GM08714 (cell line): Measurements from ENCODE around the gene LGR4.

Experiments
- H3K4me3 ChIP-seq: fragments of 200-500 bp; sonication (Bioruptor generic); 2 replicates; pipeline ENCODE4 v1.5.1; 2014; ENCODE audit warnings: mild to moderate bottlenecking, low read length, inconsistent platforms
- ZNF274 ChIP-seq: IDR thresholded peaks from 2 replicates; pipeline ENCODE4 v1.6.1; 2012; ENCODE audit warnings: mild to moderate bottlenecking, low read depth, low read length

Gene LGR4

DNA sequence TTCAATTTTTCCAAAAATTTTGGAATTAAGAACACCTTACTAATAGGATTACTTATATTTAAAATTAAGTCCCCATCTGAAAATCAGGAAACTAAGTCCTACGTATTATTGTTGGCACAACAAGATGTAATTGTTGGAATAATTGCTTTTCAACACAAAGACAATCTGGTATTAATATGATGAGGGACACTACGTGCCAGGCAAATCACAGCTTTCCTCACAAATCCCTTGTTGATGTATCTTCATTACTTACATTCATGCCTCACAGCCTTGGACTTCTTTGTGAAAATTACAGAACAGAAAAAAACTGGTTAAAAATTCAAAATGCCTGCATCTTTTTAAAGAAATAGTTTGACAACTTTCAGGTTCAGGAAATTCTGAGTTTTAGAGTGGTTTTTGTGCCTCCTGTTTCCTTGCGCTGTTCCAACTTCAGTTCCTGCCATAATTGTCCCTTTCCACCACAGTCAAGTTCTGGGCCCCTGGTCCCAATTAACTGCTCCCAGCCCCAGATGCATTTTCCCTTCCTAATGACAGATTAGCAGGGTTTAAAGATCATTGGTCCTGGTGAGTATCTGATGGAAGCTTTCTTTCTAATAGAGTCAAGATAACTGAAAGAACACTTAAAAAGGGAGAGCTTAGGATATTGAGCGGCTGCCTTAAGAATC, 86.3 kb downstream of the LGR4 start:
- no peak for TF ChIP-seq ZNF274
- no peak overlapping the region for H3K4me3 ChIP-seq

DNA sequence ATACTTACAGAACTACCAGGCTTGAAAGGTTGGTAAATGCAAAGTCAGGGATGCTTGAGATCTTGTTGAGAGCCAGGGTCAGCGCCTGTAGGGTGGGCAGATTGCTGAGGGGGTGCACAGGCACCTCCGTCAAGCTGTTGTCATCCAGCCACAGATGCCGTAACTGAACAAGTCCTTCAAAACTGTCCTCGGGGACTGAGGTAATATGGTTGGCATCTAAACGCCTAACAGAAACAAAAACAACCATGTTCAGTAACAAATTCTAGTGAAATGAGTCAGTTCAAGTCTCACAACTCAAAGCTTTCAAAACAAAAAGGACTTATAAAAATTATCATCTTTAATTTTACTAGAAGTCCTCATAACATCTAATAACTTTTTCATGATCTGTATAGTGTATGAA, 87.3 kb downstream of the LGR4 start:
- H3K4me3 ChIP-seq: no peak overlapping the region
- no peak for TF ChIP-seq ZNF274

DNA sequence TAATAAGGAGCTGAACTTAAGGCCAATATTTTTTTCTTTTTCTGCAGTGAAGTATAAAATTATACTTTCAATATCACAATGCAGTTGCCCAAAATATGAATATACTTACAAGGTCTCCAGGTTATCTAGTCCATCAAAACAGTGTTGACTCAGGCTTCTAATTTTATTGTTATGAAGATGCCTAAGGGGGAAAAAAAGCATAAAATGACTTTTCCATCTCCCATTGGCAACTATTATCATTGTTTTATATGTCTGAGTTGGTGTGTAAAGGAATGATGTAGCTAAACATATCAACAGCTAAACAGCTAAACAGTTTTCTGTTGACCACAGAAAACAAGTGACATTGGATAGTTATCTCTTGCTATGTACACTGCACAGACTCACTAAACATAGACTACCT, 88.4 kb downstream of the LGR4 start:
- no peak overlapping the region for H3K4me3 ChIP-seq
- TF ChIP-seq ZNF274: no peak

DNA sequence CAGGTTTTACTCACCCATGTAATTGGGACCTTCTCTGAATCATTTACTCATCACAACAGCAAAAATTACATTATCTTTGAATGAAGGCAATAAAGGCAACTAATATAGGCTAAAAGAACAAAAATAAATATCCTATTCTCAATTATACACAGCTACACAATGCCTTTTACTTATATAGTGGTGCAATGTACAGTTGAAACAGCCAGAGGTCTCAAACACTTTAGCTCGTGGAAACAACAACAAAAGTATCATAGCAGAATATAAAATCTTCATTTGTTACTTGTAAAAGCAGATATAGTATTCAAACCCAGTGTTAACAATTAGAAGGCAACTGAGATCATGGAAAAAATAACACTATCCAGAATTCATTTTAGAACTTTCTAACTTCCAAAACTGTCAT, 88.9 kb downstream of the LGR4 start:
- no peak for TF ChIP-seq ZNF274

DNA sequence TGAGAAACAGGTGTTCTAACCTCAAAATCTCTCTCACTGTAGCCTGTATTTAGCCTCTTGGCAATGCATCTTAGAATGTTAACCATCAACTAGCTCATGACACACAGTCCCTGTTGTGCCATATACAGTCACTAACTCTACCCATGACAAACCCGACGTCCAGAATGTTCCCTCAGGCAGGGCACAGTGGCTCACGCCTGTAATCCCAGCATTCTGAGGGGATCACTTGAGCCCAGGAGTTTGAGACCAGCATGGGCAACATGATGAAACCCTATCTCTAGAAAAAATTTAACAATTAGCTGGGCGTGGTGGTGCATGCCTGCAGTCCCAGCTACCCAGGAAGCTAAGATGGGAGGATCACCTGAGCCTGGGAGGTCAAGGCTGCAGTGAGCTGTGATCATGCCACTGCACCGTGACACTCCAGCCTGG, 91.3 kb downstream of the LGR4 start:
- no peak for TF ChIP-seq ZNF274

More for the DNA sequence above, 88.9 kb downstream of the LGR4 start:
- H3K4me3 ChIP-seq: no peak overlapping the region

DNA sequence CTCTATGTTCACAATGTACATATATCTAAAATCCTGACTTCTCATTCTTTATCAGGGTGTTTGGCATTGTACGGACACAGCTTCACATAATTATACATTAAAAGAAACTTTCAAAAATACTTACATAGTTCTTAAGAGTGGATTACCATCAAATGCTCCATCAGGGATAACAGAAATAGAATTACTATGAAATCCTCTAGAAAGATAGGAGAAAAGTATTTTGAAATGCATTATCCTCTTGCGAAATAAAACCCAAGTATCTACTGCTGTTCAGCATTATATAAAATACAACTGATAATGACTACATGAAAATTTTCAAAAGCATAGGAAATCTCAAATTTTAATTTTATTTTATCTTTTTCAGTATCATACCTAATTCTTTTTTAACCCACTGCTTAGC, 91.8 kb downstream of the LGR4 start:
- TF ChIP-seq ZNF274: no peak
- no peak overlapping the region for H3K4me3 ChIP-seq

More for the DNA sequence above, 91.3 kb downstream of the LGR4 start:
- H3K4me3 ChIP-seq: no peak overlapping the region

DNA sequence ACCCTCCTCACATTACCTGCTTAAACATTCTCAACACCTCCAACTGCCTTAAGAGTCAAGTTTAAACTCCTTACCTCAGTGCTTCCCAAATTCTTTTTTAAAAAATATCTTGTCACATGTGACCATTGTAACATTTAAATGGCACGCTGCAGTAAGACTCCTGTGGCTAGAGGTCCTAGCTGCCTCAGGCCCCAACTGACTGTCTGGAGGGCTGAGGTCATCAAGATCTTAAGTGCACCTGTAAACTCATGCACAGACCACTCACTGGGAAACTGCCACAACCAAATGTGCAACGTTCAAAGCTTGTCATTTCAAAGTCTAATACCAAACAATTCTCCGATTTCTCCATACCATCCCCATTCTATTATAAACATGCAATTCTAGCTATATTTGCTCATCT, 93.1 kb downstream of the LGR4 start:
- no peak for TF ChIP-seq ZNF274
- H3K4me3 ChIP-seq: no peak overlapping the region

DNA sequence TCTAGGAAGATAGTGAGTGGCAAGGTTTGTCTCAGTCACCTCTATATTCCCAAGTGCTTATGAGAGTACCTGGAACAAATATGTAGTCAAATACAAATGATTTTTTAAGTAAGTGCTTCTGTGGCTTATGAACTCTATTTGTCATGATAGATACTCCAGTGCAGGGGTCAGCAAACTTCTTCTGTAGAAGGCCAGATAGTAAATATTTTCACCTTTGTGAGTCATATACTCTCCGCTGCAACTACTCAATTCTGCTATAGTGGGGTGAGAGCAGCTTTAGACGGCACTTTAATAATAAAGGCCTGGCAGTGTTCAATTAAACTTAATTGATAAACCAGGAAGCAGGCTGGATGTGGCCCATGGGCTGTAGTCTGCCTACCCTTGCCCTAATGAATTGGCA, 97.2 kb downstream of the LGR4 start:
- TF ChIP-seq ZNF274: no peak

DNA sequence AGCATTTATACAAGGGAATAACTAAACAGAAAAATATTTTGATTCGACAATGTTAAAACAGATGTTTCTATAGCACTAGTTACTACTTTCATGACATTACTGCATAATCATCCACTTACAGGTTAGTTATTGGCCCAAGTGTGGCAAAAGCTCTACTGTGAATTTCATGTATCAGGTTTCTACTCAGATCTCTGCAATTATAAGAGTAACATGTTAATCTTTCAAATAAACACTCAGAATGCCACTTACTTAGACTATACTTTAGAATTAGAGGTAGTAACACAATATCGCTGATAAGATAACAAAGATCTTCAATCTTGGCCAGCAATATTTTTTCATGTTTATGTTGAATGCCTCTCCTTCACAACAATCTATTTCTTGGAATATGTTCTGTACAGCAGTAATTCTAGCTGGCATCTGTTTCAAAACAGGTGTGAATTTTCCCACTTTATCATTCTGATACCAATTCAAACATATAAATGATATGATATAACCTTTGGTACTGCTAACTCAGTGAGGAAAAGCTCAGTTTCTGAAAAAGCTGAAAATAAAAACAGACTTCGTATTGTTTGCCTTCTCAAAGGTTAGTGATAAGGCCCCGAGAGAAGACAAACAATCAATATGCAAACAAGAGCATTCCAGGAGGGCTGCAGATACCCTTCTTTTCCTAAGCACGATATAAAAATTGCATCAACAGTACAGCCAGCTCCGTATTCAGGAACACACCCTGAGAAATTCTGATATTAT, 98.6 kb downstream of the LGR4 start:
- no peak for TF ChIP-seq ZNF274
- H3K4me3 ChIP-seq: no peak overlapping the region

More for the DNA sequence above, 97.2 kb downstream of the LGR4 start:
- no peak overlapping the region for H3K4me3 ChIP-seq

DNA sequence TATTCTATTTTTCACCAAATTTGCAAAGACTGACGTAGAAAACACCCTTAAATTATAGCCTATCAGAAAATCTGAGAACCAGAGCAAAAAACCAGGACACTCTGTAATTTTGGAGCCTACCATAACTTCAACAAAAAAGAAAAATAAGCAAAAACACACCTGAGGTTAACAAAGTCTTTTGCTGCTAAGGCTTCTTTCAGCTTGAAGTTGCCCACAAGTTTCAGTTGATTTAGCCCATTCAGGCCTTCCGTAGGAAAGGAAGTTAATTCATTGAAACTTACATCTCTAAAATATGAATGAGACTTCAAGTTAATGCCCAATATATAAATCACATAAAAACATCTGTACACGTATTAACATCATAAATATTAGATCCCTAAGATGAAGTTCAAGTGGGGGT, 99.2 kb downstream of the LGR4 start:
- no peak for TF ChIP-seq ZNF274
- H3K4me3 ChIP-seq: no peak overlapping the region

DNA sequence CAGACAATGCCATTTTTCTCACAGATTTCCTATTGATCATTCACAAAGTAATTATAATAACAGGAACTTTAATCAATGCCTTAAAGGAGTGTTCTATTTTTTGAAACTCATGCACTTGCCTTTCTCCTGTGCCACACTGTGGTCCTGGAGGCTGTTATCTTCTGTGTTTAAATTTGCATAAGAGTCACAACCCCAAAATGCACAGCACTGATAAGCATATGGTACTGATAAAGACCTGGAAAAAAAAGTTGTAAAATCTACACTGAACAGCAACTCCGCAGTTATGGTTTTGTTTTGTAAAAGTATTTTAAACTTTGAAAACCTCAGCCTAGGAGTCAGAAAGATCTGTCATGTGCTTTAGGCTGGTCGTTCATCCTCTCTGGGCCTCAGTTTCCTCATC, 100.4 kb downstream of the LGR4 start:
- no peak for TF ChIP-seq ZNF274
- no peak overlapping the region for H3K4me3 ChIP-seq

DNA sequence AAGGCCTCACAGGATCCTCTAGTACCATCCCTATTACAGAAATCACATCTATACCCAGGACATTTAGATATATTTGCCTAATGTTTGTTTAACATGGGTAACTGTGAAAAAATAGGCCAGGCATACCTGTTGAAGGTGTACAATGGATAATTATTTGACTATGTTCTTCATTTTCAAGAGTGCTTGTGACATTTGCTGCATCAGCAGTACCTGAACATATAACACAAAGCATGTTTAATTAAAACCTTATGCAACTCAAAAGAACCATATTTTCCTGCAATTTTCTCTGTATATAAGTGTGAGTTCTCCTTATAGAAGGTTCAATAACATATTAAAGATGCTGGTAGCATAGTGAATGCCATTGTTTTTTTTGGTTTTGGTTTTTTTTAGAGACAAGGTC, 101.1 kb downstream of the LGR4 start:
- no peak for TF ChIP-seq ZNF274
- H3K4me3 ChIP-seq: no peak overlapping the region

DNA sequence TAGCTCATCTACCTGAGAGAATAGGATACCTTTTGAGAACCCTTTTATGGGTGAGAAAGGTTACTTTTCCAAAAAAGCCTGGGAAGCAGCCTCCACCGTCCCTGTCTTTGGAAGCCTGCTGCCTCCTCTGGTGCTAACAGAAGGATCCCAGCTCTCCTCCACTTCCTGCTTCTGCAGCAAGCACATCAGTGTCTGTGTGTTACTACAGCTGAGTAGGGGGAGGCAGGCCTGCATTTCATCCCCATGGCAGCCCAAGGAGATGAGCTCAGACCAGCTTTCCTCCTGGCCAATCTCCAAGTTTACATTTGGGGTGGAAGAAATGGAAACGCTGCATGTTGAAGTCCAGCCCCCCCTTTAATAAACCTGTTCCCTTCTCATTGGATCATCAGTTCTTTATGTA, 102.2 kb downstream of the LGR4 start:
- TF ChIP-seq ZNF274: no peak

DNA sequence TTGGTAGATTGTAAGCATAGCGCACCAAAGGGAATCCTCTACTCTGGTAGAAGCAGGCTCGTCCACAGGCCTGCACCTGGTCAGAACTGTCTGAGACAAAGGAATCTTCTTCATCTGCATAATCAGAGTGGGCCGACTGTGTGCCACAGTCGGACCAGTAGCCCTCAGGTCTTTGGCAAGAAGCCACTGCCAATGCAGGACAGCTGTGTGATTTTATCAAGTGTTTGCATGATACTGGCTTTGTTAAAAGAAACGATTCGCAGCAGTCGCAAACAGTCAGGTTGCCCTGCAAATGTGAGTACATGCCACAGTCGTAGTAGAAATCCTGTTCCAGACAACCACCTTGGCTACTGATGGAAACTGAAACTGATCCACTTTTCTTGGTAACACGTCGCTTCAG, 104.7 kb downstream of the LGR4 start:
- TF ChIP-seq ZNF274: no peak
- no peak overlapping the region for H3K4me3 ChIP-seq

More for the DNA sequence above, 102.2 kb downstream of the LGR4 start:
- no peak overlapping the region for H3K4me3 ChIP-seq

DNA sequence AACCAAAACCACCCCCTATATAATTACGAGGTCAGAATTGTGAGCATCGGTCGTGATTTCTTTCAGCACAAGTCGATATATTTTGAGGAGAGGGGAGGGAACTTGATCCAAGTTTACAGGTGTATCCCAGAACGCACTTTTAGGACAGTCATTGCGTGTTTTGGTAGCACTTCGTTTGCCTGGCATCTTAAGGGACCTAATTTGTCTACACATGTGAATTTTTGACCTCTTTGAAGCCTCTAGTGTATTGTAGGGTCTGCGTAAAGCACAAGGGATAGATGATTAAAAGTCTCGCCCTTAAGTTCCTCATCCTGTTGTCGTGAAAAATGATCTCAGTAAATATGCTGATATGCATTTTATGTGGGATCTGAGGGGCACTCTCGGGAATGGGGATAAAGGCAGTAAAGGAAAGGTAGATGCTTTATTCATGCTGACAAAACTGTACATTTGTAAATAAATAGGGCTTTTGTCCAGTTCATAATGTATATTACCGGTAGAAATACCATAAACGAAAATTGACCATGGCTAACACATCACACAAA, 108.9 kb downstream of the LGR4 start:
- H3K4me3 ChIP-seq: peak overlapping the region; percentile 57; the same call in 1 of the 2 replicates
- no peak for TF ChIP-seq ZNF274
